IMR-90 (cell line): Measurements from ENCODE around the gene NAA30. TPM values are rescaled to one million over a fixed set of nuclear protein-coding genes. Genes with fewer than 3 reads are reported as not detected.

Experiments used
- ATAC-seq: fragments of 200-7000 bp; cut with Tn5 transposase; 2 replicates; pipeline ENCODE4 v1.9.1; 2020; ENCODE audit warnings: low read depth, mild to moderate bottlenecking, moderate library complexity
- BruUV-seq: library from RNA; stranded (reverse); fragments of 400-500 nt; replicated peaks from 2 replicates; lab custom pipeline; 2021; lab: Mats Ljungman, UMichigan
- CTCF ChIA-PET: fragments of 300-600 bp; formaldehyde crosslinking; extraction: SDS; loops from one replicate; lab custom pipeline; 2021; ENCODE audit warnings: antibody characterized with exemption; lab: Yijun Ruan, JAX
- POLR2A ChIA-PET: fragments of 300-600 bp; sonication (Branson Sonifier 250); formaldehyde crosslinking; loops from one replicate; lab custom pipeline; 2022; ENCODE audit warnings: antibody characterized with exemption; ENCODE audit not compliant: unreplicated experiment; lab: Charles Lee
- DNase-seq: peaks from one replicate; pipeline ENCODE4 v3.0.0; 2013
- H2AFZ ChIP-seq: replicated peaks from 2 replicates; pipeline ENCODE3; 2013; ENCODE audit warnings: low read length, mild to moderate bottlenecking; ENCODE audit not compliant: poor library complexity
- H2AK5ac ChIP-seq: 2 replicates; pipeline ENCODE4 v1.6.1; 2013; ENCODE audit warnings: low read depth, low read length, inconsistent platforms
- H2AK9ac ChIP-seq: replicated peaks from 2 replicates; pipeline ENCODE3; 2013; ENCODE audit warnings: mild to moderate bottlenecking, low read depth, low read length, moderate library complexity; ENCODE audit not compliant: poor library complexity
- H2BK120ac ChIP-seq: 2 replicates; pipeline ENCODE4 v1.6.1; 2013; ENCODE audit warnings: low read depth, low read length, inconsistent platforms
- H2BK15ac ChIP-seq: 3 replicates; pipeline ENCODE4 v1.6.1; 2013; ENCODE audit warnings: low read depth, low read length, inconsistent platforms
- H2BK20ac ChIP-seq: 2 replicates; pipeline ENCODE4 v1.6.1; 2013; ENCODE audit warnings: low read depth, mild to moderate bottlenecking, inconsistent platforms, low read length, moderate library complexity
- H2BK5ac ChIP-seq: 2 replicates; pipeline ENCODE4 v1.6.1; 2013; ENCODE audit warnings: mild to moderate bottlenecking, low read depth, low read length, inconsistent platforms; ENCODE audit not compliant: poor library complexity, severe bottlenecking
- H3K14ac ChIP-seq: replicated peaks from 2 replicates; pipeline ENCODE4 v1.6.1; 2013; ENCODE audit warnings: low read depth, low read length, inconsistent platforms
- H3K18ac ChIP-seq: 2 replicates; pipeline ENCODE4 v1.6.1; 2013; ENCODE audit warnings: low read depth, low read length, control low read depth
- H3K23ac ChIP-seq: 2 replicates; pipeline ENCODE4 v1.6.1; 2013; ENCODE audit warnings: low read depth, low read length, inconsistent platforms
- H3K27ac ChIP-seq: 2 replicates; pipeline ENCODE4 v1.5.1; 2013; ENCODE audit warnings: mild to moderate bottlenecking, control low read depth, low read length; ENCODE audit not compliant: insufficient read depth
- H3K27me3 ChIP-seq: 2 replicates; pipeline ENCODE4 v1.6.1; 2013; ENCODE audit warnings: low read length; ENCODE audit not compliant: control insufficient read depth, insufficient read depth
- H3K36me3 ChIP-seq: 2 replicates; pipeline ENCODE4 v1.6.1; 2013; ENCODE audit warnings: low read length, mixed read lengths; ENCODE audit not compliant: control insufficient read depth, insufficient read depth
- H3K4ac ChIP-seq: 2 replicates; pipeline ENCODE4 v1.6.1; 2013; ENCODE audit warnings: low read depth, low read length, inconsistent platforms
- H3K4me1 ChIP-seq: 2 replicates; pipeline ENCODE4 v1.6.1; 2013; ENCODE audit warnings: low read length, mixed read lengths; ENCODE audit not compliant: control insufficient read depth, insufficient read depth
- H3K4me2 ChIP-seq: 2 replicates; pipeline ENCODE4 v1.6.1; 2013; ENCODE audit warnings: low read depth, mild to moderate bottlenecking, control low read depth, low read length, moderate library complexity
- H3K4me3 ChIP-seq: 2 replicates; pipeline ENCODE4 v1.5.1; 2013; ENCODE audit warnings: low read depth, mild to moderate bottlenecking, control low read depth, low read length, moderate library complexity; ENCODE audit not compliant: insufficient read depth
- H3K56ac ChIP-seq: 2 replicates; pipeline ENCODE4 v1.6.1; 2013; ENCODE audit warnings: low read length, inconsistent platforms; ENCODE audit not compliant: insufficient read depth; ENCODE audit errors: extremely low read depth
- H3K79me1 ChIP-seq, 2 experiments: 2 replicates each; pipeline ENCODE4 v1.6.1; 2013; ENCODE audit warnings: low read length in 2 of 2, inconsistent platforms in 1 of 2, low read depth in 1 of 2
- H3K9ac ChIP-seq: 2 replicates; pipeline ENCODE4 v1.6.1; 2013; ENCODE audit warnings: low read depth, low read length, control low read depth
- H3K9me1 ChIP-seq: 2 replicates; pipeline ENCODE4 v1.6.1; 2013; ENCODE audit warnings: low read length, inconsistent platforms; ENCODE audit not compliant: insufficient read depth
- H3K9me3 ChIP-seq: 2 replicates; pipeline ENCODE4 v1.6.1; 2013; ENCODE audit warnings: low read length; ENCODE audit not compliant: control insufficient read depth, insufficient read depth
- H4K20me1 ChIP-seq: 2 replicates; pipeline ENCODE4 v1.6.1; 2013; ENCODE audit warnings: low read length, inconsistent platforms; ENCODE audit not compliant: insufficient read depth
- H4K5ac ChIP-seq: 2 replicates; pipeline ENCODE4 v1.6.1; 2013; ENCODE audit warnings: mild to moderate bottlenecking, low read depth, low read length, control low read depth
- H4K8ac ChIP-seq, 2 experiments: 2 replicates each; pipeline ENCODE4 v1.6.1; 2013; ENCODE audit warnings: low read depth in 2 of 2, low read length in 2 of 2, control low read depth in 1 of 2, inconsistent platforms in 1 of 2
- H4K91ac ChIP-seq: 2 replicates; pipeline ENCODE4 v1.6.1; 2013; ENCODE audit warnings: low read depth, low read length, inconsistent platforms; ENCODE audit not compliant: insufficient read depth
- CHD1 ChIP-seq: IDR thresholded peaks from 2 replicates; pipeline ENCODE4 v1.6.1; 2012; ENCODE audit warnings: low read depth, low read length, improper control_type of control experiment
- MAFK ChIP-seq: IDR thresholded peaks from 2 replicates; pipeline ENCODE4 v1.6.1; 2012; ENCODE audit warnings: low read depth, low read length, improper control_type of control experiment
- NFE2L2 ChIP-seq: fragments of 150-350 bp; IDR thresholded peaks from 2 replicates; pipeline ENCODE4 v1.6.1; 2016; ENCODE audit warnings: low read depth, mild to moderate bottlenecking, low read length
- WGBS, 2 experiments: methylation state at CpG; one replicate each; pipeline versions ENCODE4 v1.1.5 to v1.1.7; 2013; ENCODE audit warnings: missing lambda C conversion rate in 2 of 2; ENCODE audit not compliant: insufficient read length in 1 of 2; ENCODE audit errors: extremely low coverage in 2 of 2; 5-methylcytosine and 5-hydroxymethylcytosine counted together
- dilution Hi-C: fragments of 300-500 bp; cut with HindIII; formaldehyde crosslinking; loops from one replicate; pipeline ENCODE4 v1.14.3; 2018; ENCODE audit warnings: low sequenced_read_pairs; ENCODE audit not compliant: unreplicated experiment
- in situ Hi-C: fragments of 300-500 bp; cut with MboI; formaldehyde crosslinking; loops from 3 replicates; pipeline ENCODE4 v1.14.3; 2019; ENCODE audit warnings: low sequenced_read_pairs, inconsistent platforms, mixed read lengths
- intact Hi-C: fragments of 100-400 bp; cut with micrococcal nuclease; formaldehyde crosslinking; loops from 2 replicates; pipeline ENCODE4 v1.10.0; 2022
- polyA plus RNA-seq, 3 experiments: library from polyadenylated mRNA; depleted of rRNA; stranded (reverse); fragments of >200 nt; gene quantifications; 2 replicates each; pipeline ENCODE4 v1.2.3, GENCODE V29; 2012; ENCODE audit warnings: low replicate concordance in 1 of 3
- total RNA-seq: library from RNA; depleted of rRNA; stranded (reverse); fragments of >200 nt; gene quantifications from 2 replicates; pipeline ENCODE4 v1.2.3, GENCODE V29; 2012
- TF ChIP-seq, protein P1 (sequence below): conservative IDR thresholded peaks from 2 replicates; pipeline ENCODE4 v1.5.1; 2012; ENCODE audit warnings: mild to moderate bottlenecking, low read depth, low read length, improper control_type of control experiment
- TF ChIP-seq, protein P2 (sequence below): fragments of 150-350 bp; IDR thresholded peaks from 2 replicates; pipeline ENCODE4 v1.6.1; 2016; ENCODE audit warnings: low read depth, mild to moderate bottlenecking, low read length, moderate library complexity, borderline replicate concordance

The NAA30 gene
- total and polyA plus RNA-seq, 2 of the 4 experiments (the other 2 are of a cell fraction): 5.8 to 24.4 TPM

GRCh38 chr14:57352396-57353170 lies 37.8 kb upstream of the NAA30 start:
- intact Hi-C loops (no loop called here), dilution Hi-C loops (no loop called here), in situ Hi-C loops (no loop called here)
- Histone ChIP-seq H2BK15ac (no peak overlapping the region), H4K20me1 (no peaks in the 10 kb centered on the region), H3K4me3 (no peak overlapping the region), H2BK20ac (no peak overlapping the region), H2AK5ac (no peak overlapping the region), H3K4me2 (no peak overlapping the region), H2AFZ (no peak overlapping the region), H2AK9ac (no peak overlapping the region), H3K18ac (no peak overlapping the region), H4K91ac (no peak overlapping the region), H3K36me3 (no peaks in the 10 kb centered on the region), H3K27me3 (peaks cover 6% of the 10 kb centered on the region), H3K4ac (no peak overlapping the region), H4K8ac (no peak overlapping the region), H3K27ac (no peak overlapping the region), H3K56ac (no peak overlapping the region), H2BK5ac (no peak overlapping the region), H3K9me1 (no peaks in the 10 kb centered on the region), H3K14ac (no peak overlapping the region), H3K4me1 (no peaks in the 10 kb centered on the region), H3K9ac (no peak overlapping the region), H3K79me1 (no peaks in the 10 kb centered on the region), H3K9me3 (no peaks in the 10 kb centered on the region), H2BK120ac (no peak overlapping the region), H4K5ac (no peak overlapping the region), H3K23ac (no peak overlapping the region)
- no peak for TF ChIP-seq MAFK
- TF ChIP-seq, protein P1, sequence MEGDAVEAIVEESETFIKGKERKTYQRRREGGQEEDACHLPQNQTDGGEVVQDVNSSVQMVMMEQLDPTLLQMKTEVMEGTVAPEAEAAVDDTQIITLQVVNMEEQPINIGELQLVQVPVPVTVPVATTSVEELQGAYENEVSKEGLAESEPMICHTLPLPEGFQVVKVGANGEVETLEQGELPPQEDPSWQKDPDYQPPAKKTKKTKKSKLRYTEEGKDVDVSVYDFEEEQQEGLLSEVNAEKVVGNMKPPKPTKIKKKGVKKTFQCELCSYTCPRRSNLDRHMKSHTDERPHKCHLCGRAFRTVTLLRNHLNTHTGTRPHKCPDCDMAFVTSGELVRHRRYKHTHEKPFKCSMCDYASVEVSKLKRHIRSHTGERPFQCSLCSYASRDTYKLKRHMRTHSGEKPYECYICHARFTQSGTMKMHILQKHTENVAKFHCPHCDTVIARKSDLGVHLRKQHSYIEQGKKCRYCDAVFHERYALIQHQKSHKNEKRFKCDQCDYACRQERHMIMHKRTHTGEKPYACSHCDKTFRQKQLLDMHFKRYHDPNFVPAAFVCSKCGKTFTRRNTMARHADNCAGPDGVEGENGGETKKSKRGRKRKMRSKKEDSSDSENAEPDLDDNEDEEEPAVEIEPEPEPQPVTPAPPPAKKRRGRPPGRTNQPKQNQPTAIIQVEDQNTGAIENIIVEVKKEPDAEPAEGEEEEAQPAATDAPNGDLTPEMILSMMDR: no peak
- TF ChIP-seq, protein P2, sequence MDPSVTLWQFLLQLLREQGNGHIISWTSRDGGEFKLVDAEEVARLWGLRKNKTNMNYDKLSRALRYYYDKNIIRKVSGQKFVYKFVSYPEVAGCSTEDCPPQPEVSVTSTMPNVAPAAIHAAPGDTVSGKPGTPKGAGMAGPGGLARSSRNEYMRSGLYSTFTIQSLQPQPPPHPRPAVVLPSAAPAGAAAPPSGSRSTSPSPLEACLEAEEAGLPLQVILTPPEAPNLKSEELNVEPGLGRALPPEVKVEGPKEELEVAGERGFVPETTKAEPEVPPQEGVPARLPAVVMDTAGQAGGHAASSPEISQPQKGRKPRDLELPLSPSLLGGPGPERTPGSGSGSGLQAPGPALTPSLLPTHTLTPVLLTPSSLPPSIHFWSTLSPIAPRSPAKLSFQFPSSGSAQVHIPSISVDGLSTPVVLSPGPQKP: no peak
- no peak for TF ChIP-seq CHD1
- TF ChIP-seq NFE2L2: no peak
- DNase-seq: no peak
- BruUV-seq: no TSS peak
- ChIA-PET CTCF (no interaction called here), POLR2A (no interaction called here)
- 40% methylated on average over 2 of the region's 9 CpGs; no CpG with 5 or more reads in 1 of the 2 experiments for WGBS, 2 experiments
- ATAC-seq: no peak
